OCI-LY3 (cell line): ENCODE measurements around the gene TACC2.

Experiments used
- CTCF ChIP-seq: fragments of 200-600, 300-600 bp; sonication (generic); IDR thresholded peaks from 2 replicates; pipeline ENCODE4 v1.5.1; 2014; ENCODE audit warnings: antibody characterized with exemption, low read length, low read depth
- EZH2phosphoT487 ChIP-seq: fragments of 200-600 bp; shearing (Covaris generic); IDR thresholded peaks from 2 replicates; pipeline ENCODE4 v1.6.1; 2018; ENCODE audit warnings: antibody characterized with exemption, mixed run types, low read depth

DNA sequence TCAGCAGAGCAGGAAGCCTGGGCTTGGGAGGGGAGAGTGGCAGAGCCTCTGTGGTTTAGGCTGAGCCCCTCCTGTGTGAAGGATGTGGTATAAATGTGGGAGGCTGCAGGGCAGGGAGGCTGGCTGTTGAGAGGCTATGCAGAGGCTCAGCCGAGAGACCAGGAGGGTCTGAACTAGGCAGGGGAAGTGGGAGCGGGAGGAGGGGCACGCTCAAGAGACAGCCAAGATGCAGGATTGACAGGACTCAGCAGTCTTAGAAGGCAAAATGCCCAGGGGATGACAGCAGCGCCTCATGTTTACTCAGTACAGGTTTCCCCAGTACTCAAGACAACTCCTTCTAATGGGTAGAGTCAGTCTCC lies 306.5 kb downstream of the TACC2 start:
- TF ChIP-seq CTCF: no peak
- TF ChIP-seq EZH2phosphoT487: no peak
